GM12878 (cell line): ENCODE data around the gene TBL3. TPM values are rescaled to one million over a fixed set of nuclear protein-coding genes. Genes with fewer than 3 reads are reported as not detected.

ENCODE experiments used
- ATAC-seq: fragments of 200-7000 bp; cut with Tn5 transposase; 3 replicates; pipeline ENCODE4 v1.9.1; 2020; ENCODE audit warnings: mild to moderate bottlenecking, moderate library complexity
- BruUV-seq: library from RNA; stranded (reverse); fragments of 400-500 nt; replicated peaks from 2 replicates; lab custom pipeline; 2021; lab: Mats Ljungman, UMichigan
- CTCF ChIA-PET: fragments of 300-600 bp; sonication (Branson Sonifier 250); formaldehyde crosslinking; extraction: SDS; loops from one replicate; lab custom pipeline; 2021; ENCODE audit warnings: inconsistent platforms; lab: Yijun Ruan, JAX
- POLR2A ChIA-PET: fragments of 350-600 bp; formaldehyde crosslinking; extraction: SDS; loops from one replicate; lab custom pipeline; 2021; ENCODE audit warnings: inconsistent platforms; lab: Charles Lee
- RAD21 ChIA-PET: fragments of 300-600 bp; sonication (Branson Sonifier 250); formaldehyde crosslinking; loops from one replicate; lab custom pipeline; 2023; ENCODE audit warnings: antibody characterized with exemption; ENCODE audit not compliant: unreplicated experiment; lab: Charles Lee
- SMC1A ChIA-PET: fragments of 300-600 bp; sonication (Branson Sonifier 250); formaldehyde crosslinking; loops from one replicate; lab custom pipeline; 2023; ENCODE audit not compliant: unreplicated experiment, uncharacterized antibody; lab: Charles Lee
- DNase-seq: peaks from one replicate; pipeline ENCODE4 v3.0.0-alpha.2; 2011; ENCODE audit warnings: low read depth, low spot score
- FAIRE-seq: peaks from 3 replicates; lab custom pipeline; 2011; peaks lifted over from hg19 to GRCh38; lab: Jason Lieb, UNC
- H2AFZ ChIP-seq: 2 replicates; pipeline ENCODE4 v1.6.0; 2011; ENCODE audit warnings: low read depth, low read length, control low read depth; ENCODE audit not compliant: control insufficient read depth
- H3K27ac ChIP-seq: 2 replicates; pipeline ENCODE4 v1.5.1; 2011; ENCODE audit warnings: control low read depth; ENCODE audit not compliant: control insufficient read depth, insufficient read depth
- H3K27me3 ChIP-seq, 2 experiments: replicated peaks in 1 of 2; 2 replicates each; pipeline versions ENCODE4 v1.6.0 to v1.6.1; 2011; ENCODE audit warnings: low read length in 1 of 2; ENCODE audit not compliant: control insufficient read depth in 2 of 2, insufficient read depth in 2 of 2
- H3K36me3 ChIP-seq, 2 experiments: 2 replicates each; pipeline ENCODE4 v1.5.1; 2011; ENCODE audit warnings: low read length in 1 of 2; ENCODE audit not compliant: control insufficient read depth in 2 of 2, insufficient read depth in 2 of 2
- H3K4me1 ChIP-seq: 2 replicates; pipeline ENCODE4 v1.6.1; 2011; ENCODE audit warnings: mild to moderate bottlenecking, low read length, moderate library complexity, mixed read lengths; ENCODE audit not compliant: control insufficient read depth, insufficient read depth
- H3K4me2 ChIP-seq: 2 replicates; pipeline ENCODE4 v1.6.0; 2011; ENCODE audit warnings: control low read depth; ENCODE audit not compliant: control insufficient read depth, insufficient read depth
- H3K4me3 ChIP-seq: fragments of 200-600 bp; sonication (generic); 2 replicates; pipeline ENCODE4 v1.5.1; 2016
- H3K79me2 ChIP-seq: 2 replicates; pipeline ENCODE4 v1.6.0; 2011; ENCODE audit warnings: low read length; ENCODE audit not compliant: control insufficient read depth, insufficient read depth
- H3K9ac ChIP-seq: 2 replicates; pipeline ENCODE4 v1.8.0; 2011; ENCODE audit warnings: low read length, control low read depth, mixed read lengths; ENCODE audit not compliant: control insufficient read depth, insufficient read depth
- H3K9me3 ChIP-seq: replicated peaks from 3 replicates; pipeline ENCODE4 v1.5.1; 2011; ENCODE audit warnings: mild to moderate bottlenecking, low read length; ENCODE audit not compliant: control insufficient read depth, insufficient read depth
- H4K20me1 ChIP-seq: 2 replicates; pipeline ENCODE4 v1.6.0; 2011; ENCODE audit not compliant: control insufficient read depth, insufficient read depth
- ASH2L ChIP-seq: fragments of 300-600, 200-600 bp; sonication (generic); IDR thresholded peaks from 2 replicates; pipeline ENCODE4 v1.6.1; 2017; ENCODE audit warnings: low read depth, mild to moderate bottlenecking, borderline replicate concordance
- BCL11A ChIP-seq: IDR thresholded peaks from 2 replicates; pipeline ENCODE4 v1.6.1; 2011; ENCODE audit warnings: low read depth, low read length
- CREB1 ChIP-seq: IDR thresholded peaks from 2 replicates; pipeline ENCODE4 v1.6.1; 2012; ENCODE audit warnings: low read depth, mild to moderate bottlenecking, inconsistent platforms
- EGR1 ChIP-seq, 2 experiments: IDR thresholded peaks; 1 replicate in 1 of 2; 2 replicates in 1 of 2; pipeline ENCODE4 v1.6.1; 2011 to 2012; ENCODE audit warnings: low read depth in 2 of 2, low read length in 2 of 2, borderline replicate concordance in 1 of 2, mild to moderate bottlenecking in 1 of 2, moderate library complexity in 1 of 2
- HDAC6 ChIP-seq: fragments of 200-600 bp; sonication (generic); IDR thresholded peaks from one replicate; pipeline ENCODE4 v1.8.0; 2017; ENCODE audit warnings: antibody characterized with exemption; ENCODE audit not compliant: unreplicated experiment
- SUZ12 ChIP-seq: fragments of 200-600 bp; sonication (generic); IDR thresholded peaks from one replicate; pipeline ENCODE4 v1.6.1; 2018; ENCODE audit warnings: antibody characterized with exemption, mild to moderate bottlenecking; ENCODE audit not compliant: unreplicated experiment
- TCF12 ChIP-seq: IDR thresholded peaks from 2 replicates; pipeline ENCODE4 v1.6.1; 2011; ENCODE audit warnings: low read depth, mild to moderate bottlenecking, low read length
- ZZZ3 ChIP-seq: IDR thresholded peaks from 2 replicates; pipeline ENCODE4 v1.6.1; 2011; ENCODE audit warnings: low read depth; ENCODE audit not compliant: control insufficient read depth, insufficient read length
- WGBS: methylation state at CpG from one replicate; pipeline ENCODE4 v1.1.6; 2016; ENCODE audit warnings: low lambda C conversion rate; ENCODE audit not compliant: insufficient replicate concordance, insufficient coverage; ENCODE audit errors: missing lambda C conversion rate; 5-methylcytosine and 5-hydroxymethylcytosine counted together
- in situ Hi-C: fragments of 300-500 bp; cut with MboI; formaldehyde crosslinking; loops from 9 replicates; pipeline ENCODE4 v1.14.3; 2018; ENCODE audit warnings: mixed read lengths
- intact Hi-C: fragments of 100-400 bp; cut with micrococcal nuclease; formaldehyde crosslinking; loops from one replicate; pipeline ENCODE4 v1.14.2; 2022; ENCODE audit not compliant: unreplicated experiment
- polyA plus RNA-seq, 11 experiments: library from polyadenylated mRNA; depleted of rRNA in 4 of 11; unstranded in 6 of 11; stranded (reverse) in 5 of 11; fragments of >200 nt; fragmentation: Nextera tagmentation in 4 of 11; fragmentation: Illumina TruSeq in 1 of 11; extraction: Ambion mirVana in 4 of 11; extraction: Trizol in 1 of 11; gene quantifications; 1 replicate in 1 of 11; 2 replicates in 10 of 11; pipeline versions ENCODE4 v1.2.1 to v1.2.3, GENCODE V29; 2011 to 2016; ENCODE audit warnings: inconsistent platforms in 2 of 11, missing spikeins in 2 of 11, low read depth in 1 of 11
- total RNA-seq, 4 experiments: library from RNA; depleted of rRNA in 3 of 4; stranded (reverse); fragments of >200 nt in 3 of 4; fragmentation: Illumina TruSeq in 1 of 4; extraction: Trizol in 1 of 4; gene quantifications; 2 replicates each; pipeline versions ENCODE4 v1.2.1 to v1.2.3, GENCODE V29; 2013 to 2021

The TBL3 gene
- total and polyA plus RNA-seq, 10 of the 15 experiments (the other 5 are each of a cell fraction or from before 2014, with no cell fraction given): 1.2 to 101 (median 34.2) TPM

- Histone ChIP-seq H3K79me2 (no peaks in the 10 kb centered on the region), H2AFZ (no peak within 1 kb of the TSS), H3K4me1 (peaks cover 7% of the 10 kb centered on the region), H4K20me1 (no peaks in the 10 kb centered on the region), H3K9ac (no peak within 1 kb of the TSS), H3K27me3 (peaks cover 3 to 8% of the 10 kb centered on the region in 2 experiments; a peak in 3 of 4 replicates), H3K27ac (no peak within 1 kb of the TSS), H3K9me3 (no peaks in the 10 kb centered on the region), H3K4me2 (peak within 1 kb of the TSS; percentile 3; the same call in 1 of the 2 replicates), H3K4me3 (no peak within 1 kb of the TSS), H3K36me3 (no peaks in the 10 kb centered on the region)
- ChIA-PET POLR2A (no interaction called here), SMC1A (no interaction called here), RAD21 (interaction anchor here (2.3 kb wide), 1 partner anchor 120 kb away, joined by 7 read pairs; no protein-coding TSS in a partner anchor), CTCF (interaction anchor here (1.5 to 2.8 kb wide), 2 partner anchors 15 to 121 kb away, joined by 4 to 16 read pairs; no protein-coding TSS in a partner anchor)
- no TSS peak for BruUV-seq
- TF ChIP-seq TCF12 (no peak), CREB1 (no peak), EGR1 (IDR thresholded peaks at IDR 0.05; ENCODE audit: borderline replicate concordance in 1 of 2, low read depth in 2 of 2, low read length in 2 of 2) (peak in 1 of 2 experiments; percentile 53; a peak in 2 of 3 replicates)
- in situ Hi-C loops (loop anchor here (10.0 kb wide), 1 partner anchor 475 kb away; no protein-coding TSS in a partner anchor), intact Hi-C loops (no loop called here)
- DNase-seq (no peak), FAIRE-seq (no peak), ATAC-seq (peak; percentile 13; the same call in 2 of the 3 replicates)
- 1% methylated on average over 26 of the region's 33 CpGs for WGBS
Observed at GRCh38 chr16:2019518-2019920, 47.7 kb downstream of the TBL3 start, which contains the start of gene NPW. TSS of gene NPW (plus strand) at chr16:2019785.

DNA sequence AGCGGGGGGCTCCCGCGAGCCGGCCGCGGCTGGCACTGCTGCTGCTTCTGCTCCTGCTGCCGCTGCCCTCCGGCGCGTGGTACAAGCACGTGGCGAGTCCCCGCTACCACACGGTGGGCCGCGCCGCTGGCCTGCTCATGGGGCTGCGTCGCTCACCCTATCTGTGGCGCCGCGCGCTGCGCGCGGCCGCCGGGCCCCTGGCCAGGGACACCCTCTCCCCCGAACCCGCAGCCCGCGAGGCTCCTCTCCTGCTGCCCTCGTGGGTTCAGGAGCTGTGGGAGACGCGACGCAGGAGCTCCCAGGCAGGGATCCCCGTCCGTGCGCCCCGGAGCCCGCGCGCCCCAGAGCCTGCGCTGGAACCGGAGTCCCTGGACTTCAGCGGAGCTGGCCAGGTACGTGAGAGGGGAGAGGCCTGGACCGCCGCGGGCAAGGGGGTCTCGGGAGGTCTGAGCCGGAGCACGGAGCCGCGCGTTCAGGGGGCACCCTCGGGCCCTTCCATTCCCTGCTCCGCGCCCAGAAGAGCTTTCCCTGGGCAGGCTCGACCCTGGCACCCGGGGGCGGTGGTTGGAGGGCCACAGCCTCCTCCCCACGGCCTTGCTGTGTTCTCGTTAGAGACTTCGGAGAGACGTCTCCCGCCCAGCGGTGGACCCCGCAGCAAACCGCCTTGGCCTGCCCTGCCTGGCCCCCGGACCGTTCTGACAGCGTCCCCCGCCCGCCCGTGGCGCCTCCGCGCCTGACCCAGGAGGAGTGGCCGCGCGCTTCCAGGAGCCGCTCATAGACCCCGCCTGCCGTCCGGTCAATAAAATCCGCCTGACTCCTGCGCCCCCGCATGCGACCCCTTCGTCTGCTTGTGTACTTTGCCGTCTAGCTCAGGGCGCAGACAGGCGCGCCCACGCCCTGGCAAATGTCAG, 48.3 kb downstream of the TBL3 start:
- CTCF ChIA-PET: interaction anchor here (1.0 to 2.8 kb wide), 2 partner anchors 17 to 120 kb away, joined by 3 to 16 read pairs; no protein-coding TSS in a partner anchor
- Histone ChIP-seq H3K79me2 (no peaks in the 10 kb centered on the region), H2AFZ (no peak overlapping the region), H3K9me3 (no peaks in the 10 kb centered on the region), H3K4me3 (no peak overlapping the region), H3K9ac (no peak overlapping the region), H4K20me1 (no peaks in the 10 kb centered on the region), H3K36me3 (no peaks in the 10 kb centered on the region), H3K4me1 (peaks cover 7% of the 10 kb centered on the region), H3K27ac (no peak overlapping the region), H3K4me2 (peak overlapping the region; percentile 3; the same call in 1 of the 2 replicates), H3K27me3 (peaks cover 3 to 8% of the 10 kb centered on the region in 2 experiments; a peak in 3 of 4 replicates)
- TF ChIP-seq BCL11A (no peak), HDAC6 (peak; percentile 95), SUZ12 (no peak), ZZZ3 (no peak), ASH2L (no peak)
- 5% methylated on average over 75 of the region's 96 CpGs for WGBS
- RAD21 ChIA-PET: interaction anchor here (2.3 kb wide), 1 partner anchor 120 kb away, joined by 7 read pairs; no protein-coding TSS in a partner anchor
- ATAC-seq (no peak), FAIRE-seq (no peak), DNase-seq (no peak)
- in situ Hi-C loops (loop anchor here (5.0 to 10.0 kb wide), 2 partner anchors 122 to 475 kb away; no protein-coding TSS in a partner anchor), intact Hi-C loops (no loop called here)
- no TSS peak for BruUV-seq
- SMC1A ChIA-PET: interaction anchor here (0.9 kb wide), 1 partner anchor 121 kb away, joined by 3 read pairs; no protein-coding TSS in a partner anchor
- POLR2A ChIA-PET: no interaction called here
